Neural cell (in vitro differentiated cells): Measurements from ENCODE around the gene SYT2. TPM values are rescaled to one million over a fixed set of nuclear protein-coding genes. Genes with fewer than 3 reads are reported as not detected.
"Not testable (repeated sequence)": the region's sequence is repeated elsewhere in the genome, so short reads cannot be mapped to it uniquely, and the experiment has no call there.

Experiments used
- H2AFZ ChIP-seq: fragments of 200-600, 300-800 bp; sonication (generic), shearing (Covaris generic); 2 replicates; pipeline ENCODE4 v1.6.0; 2014; ENCODE audit warnings: low read depth, mild to moderate bottlenecking, antibody characterized with exemption, low read length, moderate library complexity
- H3F3A ChIP-seq: fragments of 200-600 bp; shearing (Covaris generic); 2 replicates; pipeline ENCODE4 v1.6.1; 2016; ENCODE audit warnings: mild to moderate bottlenecking, moderate library complexity, mixed read lengths, antibody characterized with exemption, low read length; ENCODE audit not compliant: insufficient read depth, poor library complexity, severe bottlenecking
- H3K27ac ChIP-seq: fragments of 200-600, 300-800 bp; sonication (generic), shearing (Covaris generic); 2 replicates; pipeline ENCODE4 v1.5.1; 2014; ENCODE audit warnings: mild to moderate bottlenecking, low read length, moderate library complexity
- H3K27me3 ChIP-seq: fragments of 300-800, 200-600 bp; sonication (generic), shearing (Covaris generic); 2 replicates; pipeline ENCODE4 v1.6.0; 2014; ENCODE audit warnings: mild to moderate bottlenecking, low read depth, low read length, moderate library complexity; ENCODE audit not compliant: insufficient read depth
- H3K36me3 ChIP-seq: fragments of 300-800, 200-600 bp; sonication (generic), shearing (Covaris generic); 2 replicates; pipeline ENCODE4 v1.5.1; 2014; ENCODE audit warnings: mild to moderate bottlenecking, antibody characterized with exemption, low read length, moderate library complexity; ENCODE audit not compliant: insufficient read depth
- H3K4me2 ChIP-seq: fragments of 300-800, 200-600 bp; sonication (generic), shearing (Covaris generic); 2 replicates; pipeline ENCODE4 v1.6.0; 2014; ENCODE audit warnings: mild to moderate bottlenecking, low read length
- H3K4me3 ChIP-seq: fragments of 300-800, 200-600 bp; sonication (generic), shearing (Covaris generic); 2 replicates; pipeline ENCODE4 v1.5.1; 2014; ENCODE audit warnings: mild to moderate bottlenecking, low read length, moderate library complexity
- H3K79me2 ChIP-seq: fragments of 200-600 bp; shearing (Covaris generic); replicated peaks from 2 replicates; pipeline ENCODE4 v1.6.0; 2014; ENCODE audit warnings: mild to moderate bottlenecking, low read length, moderate library complexity; ENCODE audit not compliant: insufficient read depth
- H3K9ac ChIP-seq: fragments of 300-800, 200-600 bp; sonication (generic), shearing (Covaris generic); 2 replicates; pipeline ENCODE4 v1.6.1; 2016; ENCODE audit warnings: mild to moderate bottlenecking, low read length, mixed read lengths
- H3K9me2 ChIP-seq: fragments of 200-600 bp; shearing (Covaris generic); 2 replicates; pipeline ENCODE4 v1.6.1; 2016; ENCODE audit warnings: mild to moderate bottlenecking, low read length, mixed read lengths; ENCODE audit not compliant: insufficient read depth
- H3K9me3 ChIP-seq: fragments of 200-600, 300-800 bp; sonication (generic), shearing (Covaris generic); 2 replicates; pipeline ENCODE4 v1.6.1; 2016; ENCODE audit warnings: mild to moderate bottlenecking, mixed run types, low read length, moderate library complexity, mixed read lengths
- H4K20me1 ChIP-seq: fragments of 200-600 bp; shearing (Covaris generic); 2 replicates; pipeline ENCODE4 v1.6.1; 2016; ENCODE audit warnings: mild to moderate bottlenecking, mixed run types; ENCODE audit not compliant: insufficient read depth
- EP300 ChIP-seq: fragments of 450-650 bp; conservative IDR thresholded peaks from 2 replicates; pipeline ENCODE4 v1.6.1; 2014; ENCODE audit warnings: antibody characterized with exemption, mild to moderate bottlenecking, moderate library complexity; ENCODE audit not compliant: poor library complexity, severe bottlenecking
- EZH2 ChIP-seq: fragments of 200-600, 300-800 bp; shearing (Covaris generic), sonication (generic); IDR thresholded peaks from 2 replicates; pipeline ENCODE4 v1.6.1; 2014; ENCODE audit warnings: antibody characterized with exemption, low read length, borderline replicate concordance, mild to moderate bottlenecking; ENCODE audit not compliant: insufficient read depth, poor library complexity, severe bottlenecking
- MXI1 ChIP-seq: fragments of 450-650 bp; conservative IDR thresholded peaks from 2 replicates; pipeline ENCODE4 v1.6.1; 2014; ENCODE audit warnings: antibody characterized with exemption, mild to moderate bottlenecking; ENCODE audit not compliant: poor library complexity, severe bottlenecking
- POLR2AphosphoS5 ChIP-seq: IDR thresholded peaks from 2 replicates; pipeline ENCODE4 v1.6.1; 2012
- RAD21 ChIP-seq: fragments of 450-650 bp; conservative IDR thresholded peaks from 2 replicates; pipeline ENCODE4 v1.6.1; 2014; ENCODE audit warnings: antibody characterized with exemption, mild to moderate bottlenecking, moderate library complexity
- SMC3 ChIP-seq: fragments of 450-650 bp; conservative IDR thresholded peaks from 2 replicates; pipeline ENCODE4 v1.6.1; 2014; ENCODE audit warnings: antibody characterized with exemption, mild to moderate bottlenecking, moderate library complexity; ENCODE audit not compliant: poor library complexity
- TAF1 ChIP-seq: IDR thresholded peaks from 2 replicates; pipeline ENCODE4 v1.6.1; 2012; ENCODE audit warnings: low read depth
- polyA plus RNA-seq: library from polyadenylated mRNA; depleted of rRNA; stranded (reverse); fragments of >200 nt; gene quantifications from 2 replicates; pipeline ENCODE4 v1.2.3, GENCODE V29; 2014
- TF ChIP-seq, protein P1 (sequence below): IDR thresholded peaks from 2 replicates; pipeline ENCODE4 v1.6.1; 2012; ENCODE audit warnings: borderline replicate concordance
- TF ChIP-seq, protein P2 (sequence below): fragments of 450-650 bp; IDR thresholded peaks from 2 replicates; pipeline ENCODE4 v1.5.1; 2014; ENCODE audit warnings: antibody characterized with exemption, mild to moderate bottlenecking, moderate library complexity; ENCODE audit not compliant: poor library complexity, severe bottlenecking

Gene SYT2
- polyA plus RNA-seq, 1 donor from 2014 or later, result 0.04 TPM

DNA sequence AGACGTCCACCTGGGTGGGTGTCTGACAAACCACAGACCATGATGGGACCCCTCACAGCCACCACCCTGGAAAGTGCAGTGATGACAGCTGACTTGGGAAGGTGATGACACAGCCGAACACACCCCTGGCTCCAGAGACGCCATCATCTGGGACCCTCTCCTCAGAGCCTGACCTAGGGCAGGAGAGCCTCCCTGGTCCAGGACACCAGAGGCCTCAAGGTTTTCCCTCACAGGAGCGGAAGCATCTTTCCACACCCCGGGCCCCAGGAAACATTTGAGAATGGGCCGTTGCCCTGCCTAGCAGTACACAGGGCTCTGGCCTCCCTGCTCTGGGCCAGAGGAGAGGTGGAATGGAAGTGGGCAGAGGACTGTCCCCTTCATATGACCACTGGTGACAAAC, 79.7 kb downstream of the SYT2 start:
- H2AFZ ChIP-seq, result no peak overlapping the region
- H4K20me1 ChIP-seq, result no peaks in the 10 kb centered on the region
- no peak overlapping the region for H3K27ac ChIP-seq
- TF ChIP-seq, protein P1, sequence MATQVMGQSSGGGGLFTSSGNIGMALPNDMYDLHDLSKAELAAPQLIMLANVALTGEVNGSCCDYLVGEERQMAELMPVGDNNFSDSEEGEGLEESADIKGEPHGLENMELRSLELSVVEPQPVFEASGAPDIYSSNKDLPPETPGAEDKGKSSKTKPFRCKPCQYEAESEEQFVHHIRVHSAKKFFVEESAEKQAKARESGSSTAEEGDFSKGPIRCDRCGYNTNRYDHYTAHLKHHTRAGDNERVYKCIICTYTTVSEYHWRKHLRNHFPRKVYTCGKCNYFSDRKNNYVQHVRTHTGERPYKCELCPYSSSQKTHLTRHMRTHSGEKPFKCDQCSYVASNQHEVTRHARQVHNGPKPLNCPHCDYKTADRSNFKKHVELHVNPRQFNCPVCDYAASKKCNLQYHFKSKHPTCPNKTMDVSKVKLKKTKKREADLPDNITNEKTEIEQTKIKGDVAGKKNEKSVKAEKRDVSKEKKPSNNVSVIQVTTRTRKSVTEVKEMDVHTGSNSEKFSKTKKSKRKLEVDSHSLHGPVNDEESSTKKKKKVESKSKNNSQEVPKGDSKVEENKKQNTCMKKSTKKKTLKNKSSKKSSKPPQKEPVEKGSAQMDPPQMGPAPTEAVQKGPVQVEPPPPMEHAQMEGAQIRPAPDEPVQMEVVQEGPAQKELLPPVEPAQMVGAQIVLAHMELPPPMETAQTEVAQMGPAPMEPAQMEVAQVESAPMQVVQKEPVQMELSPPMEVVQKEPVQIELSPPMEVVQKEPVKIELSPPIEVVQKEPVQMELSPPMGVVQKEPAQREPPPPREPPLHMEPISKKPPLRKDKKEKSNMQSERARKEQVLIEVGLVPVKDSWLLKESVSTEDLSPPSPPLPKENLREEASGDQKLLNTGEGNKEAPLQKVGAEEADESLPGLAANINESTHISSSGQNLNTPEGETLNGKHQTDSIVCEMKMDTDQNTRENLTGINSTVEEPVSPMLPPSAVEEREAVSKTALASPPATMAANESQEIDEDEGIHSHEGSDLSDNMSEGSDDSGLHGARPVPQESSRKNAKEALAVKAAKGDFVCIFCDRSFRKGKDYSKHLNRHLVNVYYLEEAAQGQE, result no peak
- TF ChIP-seq POLR2AphosphoS5, result no peak
- no peak for TF ChIP-seq TAF1
- no peak for TF ChIP-seq EP300
- no peak for TF ChIP-seq EZH2
- no peak for TF ChIP-seq SMC3
- TF ChIP-seq MXI1, result no peak
- TF ChIP-seq, protein P2, sequence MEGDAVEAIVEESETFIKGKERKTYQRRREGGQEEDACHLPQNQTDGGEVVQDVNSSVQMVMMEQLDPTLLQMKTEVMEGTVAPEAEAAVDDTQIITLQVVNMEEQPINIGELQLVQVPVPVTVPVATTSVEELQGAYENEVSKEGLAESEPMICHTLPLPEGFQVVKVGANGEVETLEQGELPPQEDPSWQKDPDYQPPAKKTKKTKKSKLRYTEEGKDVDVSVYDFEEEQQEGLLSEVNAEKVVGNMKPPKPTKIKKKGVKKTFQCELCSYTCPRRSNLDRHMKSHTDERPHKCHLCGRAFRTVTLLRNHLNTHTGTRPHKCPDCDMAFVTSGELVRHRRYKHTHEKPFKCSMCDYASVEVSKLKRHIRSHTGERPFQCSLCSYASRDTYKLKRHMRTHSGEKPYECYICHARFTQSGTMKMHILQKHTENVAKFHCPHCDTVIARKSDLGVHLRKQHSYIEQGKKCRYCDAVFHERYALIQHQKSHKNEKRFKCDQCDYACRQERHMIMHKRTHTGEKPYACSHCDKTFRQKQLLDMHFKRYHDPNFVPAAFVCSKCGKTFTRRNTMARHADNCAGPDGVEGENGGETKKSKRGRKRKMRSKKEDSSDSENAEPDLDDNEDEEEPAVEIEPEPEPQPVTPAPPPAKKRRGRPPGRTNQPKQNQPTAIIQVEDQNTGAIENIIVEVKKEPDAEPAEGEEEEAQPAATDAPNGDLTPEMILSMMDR, result no peak
- TF ChIP-seq RAD21, result no peak
- H3K4me3 ChIP-seq, result no peak overlapping the region
- no peaks in the 10 kb centered on the region for H3K9me3 ChIP-seq
- no peak overlapping the region for H3K9ac ChIP-seq
- no peaks in the 10 kb centered on the region for H3K9me2 ChIP-seq
- no peaks in the 10 kb centered on the region for H3K36me3 ChIP-seq
- no peaks in the 10 kb centered on the region for H3F3A ChIP-seq
- no peaks in the 10 kb centered on the region for H3K79me2 ChIP-seq
- H3K27me3 ChIP-seq, result no peaks in the 10 kb centered on the region
- no peak overlapping the region for H3K4me2 ChIP-seq

DNA sequence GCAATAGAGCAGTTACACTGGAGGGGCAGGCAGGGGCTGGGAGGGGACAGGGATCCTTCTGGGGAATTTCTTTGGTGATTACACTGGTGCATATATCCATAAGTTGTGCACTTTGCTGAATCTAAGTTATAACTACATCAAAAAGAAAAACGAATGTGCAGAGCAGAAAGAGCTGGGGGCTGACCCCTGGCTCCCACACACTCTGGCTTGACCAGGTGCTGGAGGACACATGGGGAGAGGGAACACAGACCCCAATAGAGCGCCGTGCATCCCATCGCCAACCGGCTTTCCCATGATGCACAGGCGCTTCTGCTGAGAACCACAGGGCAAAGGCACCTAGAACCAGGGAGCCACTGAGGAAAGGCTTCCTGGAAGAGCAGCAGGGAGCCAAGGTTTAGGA, 80.2 kb downstream of the SYT2 start:
- H3K27me3 ChIP-seq, H3K79me2 ChIP-seq, H3K4me3 ChIP-seq, H2AFZ ChIP-seq, H4K20me1 ChIP-seq, H3F3A ChIP-seq, H3K27ac ChIP-seq, H3K4me2 ChIP-seq, H3K9me2 ChIP-seq, H3K9ac ChIP-seq, H3K36me3 ChIP-seq, H3K9me3 ChIP-seq: not testable (repeated sequence)

DNA sequence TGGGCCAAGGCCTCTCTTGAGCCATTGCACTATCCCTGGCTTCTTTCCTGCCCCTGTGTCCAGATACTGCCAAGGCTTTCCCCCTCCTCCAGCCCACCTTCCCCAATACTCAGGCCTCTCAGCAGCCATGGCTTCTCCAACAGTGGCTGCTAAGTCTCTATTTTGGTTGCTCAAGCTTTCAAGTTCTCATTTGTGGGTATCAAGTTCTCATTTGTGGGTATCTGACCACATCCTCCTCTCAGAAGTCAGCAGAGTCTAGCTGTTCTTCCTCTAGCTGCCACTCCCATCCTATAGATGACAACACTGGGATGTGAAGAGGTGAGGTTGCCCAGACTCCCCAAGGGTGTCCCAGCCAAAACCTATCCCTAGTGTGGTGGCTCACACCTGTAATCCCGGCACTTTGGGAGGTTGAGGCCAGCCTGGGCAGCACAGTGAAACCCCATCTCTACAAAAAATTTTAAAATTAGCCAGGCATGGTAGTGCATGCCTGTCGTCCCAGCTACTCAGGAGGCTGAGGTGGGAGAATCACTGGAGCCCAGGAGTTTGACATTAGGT, 80.9 kb downstream of the SYT2 start:
- H3K9me2 ChIP-seq, H3K9ac ChIP-seq, H3K4me2 ChIP-seq, H3K27ac ChIP-seq, H3K4me3 ChIP-seq, H3K9me3 ChIP-seq, H3F3A ChIP-seq, H4K20me1 ChIP-seq, H3K36me3 ChIP-seq, H3K79me2 ChIP-seq, H2AFZ ChIP-seq, H3K27me3 ChIP-seq: not testable (repeated sequence)
